ENCODE measurements around the gene MRFAP1. TPM values are rescaled to one million over a fixed set of nuclear protein-coding genes. Genes with fewer than 3 reads are reported as not detected.

Gene MRFAP1
- total RNA-seq, 2 donors from 2014 or later, result 97.9 to 115 TPM

GRCh38 chr4:6641164-6641970 is 882 bp downstream of the MRFAP1 start:
- peak in 1 of 3 donors; percentile 27 for TF ChIP-seq POLR2A (IDR thresholded peaks at IDR 0.05)
- TF ChIP-seq CTCF (IDR thresholded peaks at IDR 0.05), result no peak
- DNase-seq (peak; percentile 50 to 63 (median 53)), ATAC-seq (peak; percentile 51)
- H3K27ac ChIP-seq, result peak overlapping the region; percentile 80 to 94 (median 92)
- peaks cover 27% of the 10 kb centered on the region for H3K4me1 ChIP-seq
- WGBS, 2 donors, result 1% methylated on average over 40 to 50 of the region's 50 CpGs
- intact Hi-C loops (cut with DNase I), result no loop called here
- no peaks in the 10 kb centered on the region for H3K27me3 ChIP-seq
- H3K9me3 ChIP-seq, result no peaks in the 10 kb centered on the region
- no peaks in the 10 kb centered on the region for H3K36me3 ChIP-seq (replicated peaks in 1 of 2; ENCODE audit: insufficient read depth in 1 of 2, low read depth in 2 of 2)
- H3K4me3 ChIP-seq, result peak overlapping the region; percentile 52 to 57

GRCh38 chr4:6641971-6642320 is 1.5 kb downstream of the MRFAP1 start:
- ATAC-seq, result no peak
- no peaks in the 10 kb centered on the region for H3K27me3 ChIP-seq
- DNase-seq, result peak in 1 of 4 donors; percentile 8
- H3K4me3 ChIP-seq, result peak overlapping the region in 1 of 2 donors; percentile 57
- peak overlapping the region in 3 of 4 donors; percentile 80 to 94 (median 90) for H3K27ac ChIP-seq
- intact Hi-C loops (cut with DNase I), result no loop called here
- TF ChIP-seq CTCF (IDR thresholded peaks at IDR 0.05), result no peak
- no peak for TF ChIP-seq POLR2A (IDR thresholded peaks at IDR 0.05)
- 38 to 39% methylated on average over 5 of the region's 5 CpGs for WGBS, 2 donors
- peaks cover 27% of the 10 kb centered on the region for H3K4me1 ChIP-seq
- no peaks in the 10 kb centered on the region for H3K36me3 ChIP-seq (replicated peaks in 1 of 2; ENCODE audit: insufficient read depth in 1 of 2, low read depth in 2 of 2)
- no peaks in the 10 kb centered on the region for H3K9me3 ChIP-seq

- H3K9me3 ChIP-seq, result no peaks in the 10 kb centered on the region
- H3K4me3 ChIP-seq, result no peak overlapping the region
- no peaks in the 10 kb centered on the region for H3K27me3 ChIP-seq
- 75 to 77% methylated on average over 8 of the region's 8 CpGs for WGBS, 2 donors
- no peaks in the 10 kb centered on the region for H3K36me3 ChIP-seq (replicated peaks in 1 of 2; ENCODE audit: insufficient read depth in 1 of 2, low read depth in 2 of 2)
- no peak overlapping the region for H3K27ac ChIP-seq
- H3K4me1 ChIP-seq, result peaks cover 27% of the 10 kb centered on the region
- intact Hi-C loops (cut with DNase I), result no loop called here
- TF ChIP-seq CTCF (IDR thresholded peaks at IDR 0.05) (no peak), POLR2A (IDR thresholded peaks at IDR 0.05) (no peak)
- DNase-seq, result no peak
- no peak for ATAC-seq
Observed at GRCh38 chr4:6643141-6643847, 2.8 kb downstream of the MRFAP1 start.

- DNase-seq (no peak), ATAC-seq (no peak)
- Histone ChIP-seq H3K36me3 (replicated peaks in 1 of 2; ENCODE audit: insufficient read depth in 1 of 2, low read depth in 2 of 2) (no peaks in the 10 kb centered on the region), H3K4me3 (no peak overlapping the region), H3K4me1 (peaks cover 23% of the 10 kb centered on the region), H3K9me3 (no peaks in the 10 kb centered on the region), H3K27me3 (no peaks in the 10 kb centered on the region), H3K27ac (no peak overlapping the region)
- intact Hi-C loops (cut with DNase I), result no loop called here
- WGBS, 2 donors, result 70 to 77% methylated on average over 5 of the region's 5 CpGs
- TF ChIP-seq CTCF (IDR thresholded peaks at IDR 0.05) (no peak), POLR2A (IDR thresholded peaks at IDR 0.05) (no peak)
Observed at GRCh38 chr4:6644792-6645530, 4.5 kb downstream of the MRFAP1 start.
